ENCODE measurements around the gene SNX24.

GRCh38 chr5:122836947-122837346, 8.5 kb upstream of the SNX24 start:
- TF ChIP-seq RAD21 (conservative IDR thresholded peaks at IDR 0.05 in 1 of 2, IDR thresholded peaks at IDR 0.05 in 1 of 2) = no peak
- TF ChIP-seq POLR2AphosphoS2 (conservative IDR thresholded peaks at IDR 0.05; ENCODE audit: low read length) = no peak
- TF ChIP-seq CTCF (IDR thresholded peaks at IDR 0.05) = no peak
- TF ChIP-seq POLR2A (IDR thresholded peaks at IDR 0.05; ENCODE audit: low read length) = no peak
